ENCODE data around the gene NMNAT2. TPM values are rescaled to one million over a fixed set of nuclear protein-coding genes. Genes with fewer than 3 reads are reported as not detected.

Gene NMNAT2
- 0.03 and 0.08 TPM in 2 replicates for total RNA-seq (2014; rRNA removed; shearing (Covaris generic))
- 0.12 and 0.51 TPM in 2 replicates for polyA plus RNA-seq (2015; cell fraction: cytosol; rRNA removed)
- polyA plus RNA-seq (2015; cell fraction: nucleus; rRNA removed) = 0.04 TPM in 1 of 2 replicates, not detected in the other

GRCh38 chr1:183417772-183418491 is at the start of gene NMNAT2:
TSS of gene NMNAT2 (minus strand) at chr1:183418380. CDS start at chr1:183418267, 113 bp downstream.
- DNase-seq (ENCODE audit: low read depth, low spot score) = peak; percentile 30
- in situ Hi-C loops (cut with HindIII; ENCODE audit: low pct_unique_long_range_greater_than_20kb, low sequenced_read_pairs) = no loop called here

- in situ Hi-C loops (cut with HindIII; ENCODE audit: low pct_unique_long_range_greater_than_20kb, low sequenced_read_pairs) = no loop called here
- no peak for DNase-seq (ENCODE audit: low read depth, low spot score)
These were observed 49.5 kb upstream of the NMNAT2 start for GRCh38 chr1:183467687-183468086.

- in situ Hi-C loops (cut with HindIII; ENCODE audit: low pct_unique_long_range_greater_than_20kb, low sequenced_read_pairs) = no loop called here
- DNase-seq (ENCODE audit: low read depth, low spot score) = peak; percentile 10
These were observed 48.6 kb upstream of the NMNAT2 start for GRCh38 chr1:183466781-183467180.

- DNase-seq (ENCODE audit: low read depth, low spot score) = no peak
- in situ Hi-C loops (cut with HindIII; ENCODE audit: low pct_unique_long_range_greater_than_20kb, low sequenced_read_pairs) = no loop called here
These were observed 45.4 kb upstream of the NMNAT2 start for GRCh38 chr1:183463566-183463965.

GRCh38 chr1:183461350-183461749 is 43.2 kb upstream of the NMNAT2 start:
- in situ Hi-C loops (cut with HindIII; ENCODE audit: low pct_unique_long_range_greater_than_20kb, low sequenced_read_pairs) = no loop called here
- no peak for DNase-seq (ENCODE audit: low read depth, low spot score)

GRCh38 chr1:183460596-183460995 is 42.4 kb upstream of the NMNAT2 start:
- in situ Hi-C loops (cut with HindIII; ENCODE audit: low pct_unique_long_range_greater_than_20kb, low sequenced_read_pairs) = no loop called here
- DNase-seq (ENCODE audit: low read depth, low spot score) = no peak

- DNase-seq (ENCODE audit: low read depth, low spot score) = no peak
- in situ Hi-C loops (cut with HindIII; ENCODE audit: low pct_unique_long_range_greater_than_20kb, low sequenced_read_pairs) = no loop called here
These were observed 39.3 kb upstream of the NMNAT2 start for GRCh38 chr1:183457449-183457848.

- DNase-seq (ENCODE audit: low read depth, low spot score) = no peak
- in situ Hi-C loops (cut with HindIII; ENCODE audit: low pct_unique_long_range_greater_than_20kb, low sequenced_read_pairs) = no loop called here
These were observed 38.6 kb upstream of the NMNAT2 start for GRCh38 chr1:183456826-183457225.

- in situ Hi-C loops (cut with HindIII; ENCODE audit: low pct_unique_long_range_greater_than_20kb, low sequenced_read_pairs) = no loop called here
- DNase-seq (ENCODE audit: low read depth, low spot score) = peak; percentile 11
These were observed 36.2 kb upstream of the NMNAT2 start for GRCh38 chr1:183454377-183454776.

GRCh38 chr1:183450093-183450492 is 31.9 kb upstream of the NMNAT2 start:
- in situ Hi-C loops (cut with HindIII; ENCODE audit: low pct_unique_long_range_greater_than_20kb, low sequenced_read_pairs) = no loop called here
- DNase-seq (ENCODE audit: low read depth, low spot score) = no peak

GRCh38 chr1:183449223-183449770 is 31.1 kb upstream of the NMNAT2 start:
- in situ Hi-C loops (cut with HindIII; ENCODE audit: low pct_unique_long_range_greater_than_20kb, low sequenced_read_pairs) = no loop called here
- DNase-seq (ENCODE audit: low read depth, low spot score) = no peak

- no peak for DNase-seq (ENCODE audit: low read depth, low spot score)
These were observed 26.1 kb upstream of the NMNAT2 start for GRCh38 chr1:183444243-183444642.

GRCh38 chr1:183443466-183443865 is 25.3 kb upstream of the NMNAT2 start:
- no peak for DNase-seq (ENCODE audit: low read depth, low spot score)
- in situ Hi-C loops (cut with HindIII; ENCODE audit: low pct_unique_long_range_greater_than_20kb, low sequenced_read_pairs) = no loop called here

More at GRCh38 chr1:183444243-183444642, 26.1 kb upstream of the NMNAT2 start:
- in situ Hi-C loops (cut with HindIII; ENCODE audit: low pct_unique_long_range_greater_than_20kb, low sequenced_read_pairs) = no loop called here

- no peak for DNase-seq (ENCODE audit: low read depth, low spot score)
- in situ Hi-C loops (cut with HindIII; ENCODE audit: low pct_unique_long_range_greater_than_20kb, low sequenced_read_pairs) = no loop called here
These were observed 24.8 kb upstream of the NMNAT2 start for GRCh38 chr1:183443011-183443410.

GRCh38 chr1:183438060-183438459 is 19.9 kb upstream of the NMNAT2 start:
- DNase-seq (ENCODE audit: low read depth, low spot score) = no peak
- in situ Hi-C loops (cut with HindIII; ENCODE audit: low pct_unique_long_range_greater_than_20kb, low sequenced_read_pairs) = no loop called here

- in situ Hi-C loops (cut with HindIII; ENCODE audit: low pct_unique_long_range_greater_than_20kb, low sequenced_read_pairs) = no loop called here
- no peak for DNase-seq (ENCODE audit: low read depth, low spot score)
These were observed 17.3 kb upstream of the NMNAT2 start for GRCh38 chr1:183435497-183435896.

GRCh38 chr1:183433703-183434102 is 15.5 kb upstream of the NMNAT2 start:
- DNase-seq (ENCODE audit: low read depth, low spot score) = no peak
- in situ Hi-C loops (cut with HindIII; ENCODE audit: low pct_unique_long_range_greater_than_20kb, low sequenced_read_pairs) = no loop called here

- no peak for DNase-seq (ENCODE audit: low read depth, low spot score)
- in situ Hi-C loops (cut with HindIII; ENCODE audit: low pct_unique_long_range_greater_than_20kb, low sequenced_read_pairs) = no loop called here
These were observed 14.3 kb upstream of the NMNAT2 start for GRCh38 chr1:183432548-183432875.

GRCh38 chr1:183431840-183432547 is 13.8 kb upstream of the NMNAT2 start:
- in situ Hi-C loops (cut with HindIII; ENCODE audit: low pct_unique_long_range_greater_than_20kb, low sequenced_read_pairs) = no loop called here
- no peak for DNase-seq (ENCODE audit: low read depth, low spot score)
